ENCODE results near the gene CRB1.
A peak's percentile ranks its signal among the peaks of the same experiment; 100 is the strongest.

CRB1 gene

GRCh38 chr1:197351821-197352440, 83.9 kb downstream of the CRB1 start:
- FAIRE-seq: no peak

GRCh38 chr1:197355248-197355995, 87.4 kb downstream of the CRB1 start:
- FAIRE-seq: no peak

DNA sequence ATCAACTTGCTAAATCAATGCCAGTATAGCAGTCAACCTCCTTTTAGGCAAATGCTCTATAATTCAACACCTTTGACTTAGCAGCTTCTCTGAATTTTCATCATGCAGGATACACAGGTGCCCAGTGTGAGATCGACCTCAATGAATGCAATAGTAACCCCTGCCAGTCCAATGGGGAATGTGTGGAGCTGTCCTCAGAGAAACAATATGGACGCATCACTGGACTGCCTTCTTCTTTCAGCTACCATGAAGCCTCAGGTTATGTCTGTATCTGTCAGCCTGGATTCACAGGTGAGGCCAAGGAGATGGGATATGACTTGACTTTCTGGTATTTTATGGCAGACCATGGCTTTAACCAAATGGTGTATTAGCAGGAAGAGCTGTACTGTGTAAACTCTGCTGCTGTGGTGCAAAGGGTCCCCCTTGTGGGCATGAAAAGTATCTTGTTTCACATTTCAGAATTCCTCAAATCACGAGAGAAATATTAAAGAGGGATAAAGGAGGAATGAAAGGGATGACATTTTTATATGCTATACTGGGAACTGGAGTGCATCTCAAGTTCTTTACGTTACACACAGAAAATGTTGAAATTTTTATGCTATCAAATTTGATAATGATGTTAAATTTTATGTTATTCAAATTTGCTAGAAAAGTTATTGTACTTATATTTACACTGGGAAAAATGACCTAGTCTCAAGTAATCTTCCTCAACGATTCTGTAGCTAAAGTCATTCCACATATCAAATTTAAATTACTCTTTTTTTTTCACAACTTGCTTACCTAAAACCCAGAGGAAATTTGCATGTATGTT, 88.9 kb downstream of the CRB1 start:
- peak; percentile 91 for FAIRE-seq

GRCh38 chr1:197358959-197359358, 90.9 kb downstream of the CRB1 start:
- no peak for FAIRE-seq

- FAIRE-seq: no peak
Measured at GRCh38 chr1:197360068-197360467, 92.0 kb downstream of the CRB1 start.

GRCh38 chr1:197362871-197363270, 94.8 kb downstream of the CRB1 start:
- FAIRE-seq: no peak

DNA sequence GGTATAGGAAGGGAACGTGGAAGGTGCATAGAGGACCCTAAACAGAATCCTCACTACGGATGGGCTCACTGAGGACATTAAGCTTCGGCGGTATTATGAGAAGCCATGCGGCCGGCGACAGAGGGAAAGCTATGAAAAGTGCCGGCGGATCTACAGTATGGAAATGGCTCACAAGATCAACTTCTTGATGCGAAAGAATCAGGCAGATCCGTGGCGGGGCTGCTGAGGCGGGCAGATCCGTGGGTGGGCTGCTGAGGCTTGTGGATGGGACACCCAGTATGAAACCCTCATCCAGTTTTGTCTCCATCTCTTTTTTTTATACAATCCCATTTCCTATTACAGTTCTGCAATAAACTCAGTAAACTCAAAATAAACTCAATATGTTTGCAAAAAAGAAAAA, 95.8 kb downstream of the CRB1 start:
- no peak for FAIRE-seq

DNA sequence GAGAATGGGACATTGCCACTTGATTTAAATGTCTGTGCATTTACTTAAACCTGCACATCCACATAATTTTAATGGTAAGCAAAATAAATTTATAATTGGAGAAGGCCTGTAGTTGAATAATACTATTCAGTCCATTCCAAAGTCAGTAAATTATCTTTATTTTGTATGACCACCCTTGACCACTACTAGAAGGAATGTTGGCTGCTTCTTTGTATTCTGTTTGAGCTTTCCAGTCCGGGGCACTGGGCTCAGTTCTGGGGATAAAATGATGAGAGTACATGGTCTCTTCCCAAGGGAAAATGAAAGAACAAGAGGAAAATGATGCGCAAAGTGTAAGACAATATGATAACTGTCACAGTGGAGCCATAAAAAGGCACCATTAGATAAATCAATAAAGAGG, 98.9 kb downstream of the CRB1 start:
- FAIRE-seq: no peak

- no peak for FAIRE-seq
Measured at GRCh38 chr1:197367627-197368026, 99.6 kb downstream of the CRB1 start.

- FAIRE-seq: no peak
Measured at GRCh38 chr1:197374428-197374827, 106.4 kb downstream of the CRB1 start.

DNA sequence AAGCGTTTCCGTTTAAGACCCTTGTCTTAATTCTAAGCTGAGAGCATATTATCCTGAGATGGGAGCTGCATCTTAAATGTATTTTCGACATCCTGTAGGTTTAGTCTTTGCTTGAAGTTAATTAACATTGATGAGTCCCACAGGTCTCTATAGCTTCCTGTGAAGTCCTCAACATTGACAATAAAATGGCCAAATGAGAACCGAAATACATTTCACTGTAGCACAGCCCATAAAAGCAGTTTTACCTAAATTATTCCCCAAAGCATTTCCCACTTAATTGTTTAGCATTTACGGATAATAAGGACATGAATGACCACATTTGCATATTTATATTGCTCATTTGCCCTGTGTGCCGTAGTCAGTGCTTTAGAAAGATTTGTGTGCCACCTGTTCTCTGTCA, 116.4 kb downstream of the CRB1 start:
- no peak for FAIRE-seq

- FAIRE-seq: no peak
Measured at GRCh38 chr1:197388801-197389200, 120.7 kb downstream of the CRB1 start.

- no peak for FAIRE-seq
Measured at GRCh38 chr1:197390856-197391255, 122.8 kb downstream of the CRB1 start.

- FAIRE-seq: no peak
Measured at GRCh38 chr1:197391303-197392226, 123.5 kb downstream of the CRB1 start.

DNA sequence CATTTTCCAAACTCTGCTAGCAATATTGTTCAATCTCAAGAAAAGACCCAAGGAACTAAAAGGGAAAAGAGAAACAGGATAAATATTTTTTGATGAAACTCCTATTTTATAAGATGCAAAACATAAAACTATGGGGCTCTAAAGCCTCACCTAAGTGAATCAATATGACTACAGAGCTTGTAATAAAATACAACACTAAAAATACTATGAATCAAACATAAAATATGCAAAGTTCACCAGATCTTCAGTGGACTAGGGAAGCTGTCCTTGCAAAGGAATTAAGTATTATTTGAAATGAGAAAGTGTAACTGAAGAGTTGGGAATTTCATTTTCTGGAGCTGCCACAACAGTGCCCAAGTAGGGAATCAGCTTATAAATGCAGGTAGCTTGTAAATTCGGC, 124.5 kb downstream of the CRB1 start:
- FAIRE-seq: no peak

- FAIRE-seq: no peak
Measured at GRCh38 chr1:197393105-197393504, 125.1 kb downstream of the CRB1 start.

DNA sequence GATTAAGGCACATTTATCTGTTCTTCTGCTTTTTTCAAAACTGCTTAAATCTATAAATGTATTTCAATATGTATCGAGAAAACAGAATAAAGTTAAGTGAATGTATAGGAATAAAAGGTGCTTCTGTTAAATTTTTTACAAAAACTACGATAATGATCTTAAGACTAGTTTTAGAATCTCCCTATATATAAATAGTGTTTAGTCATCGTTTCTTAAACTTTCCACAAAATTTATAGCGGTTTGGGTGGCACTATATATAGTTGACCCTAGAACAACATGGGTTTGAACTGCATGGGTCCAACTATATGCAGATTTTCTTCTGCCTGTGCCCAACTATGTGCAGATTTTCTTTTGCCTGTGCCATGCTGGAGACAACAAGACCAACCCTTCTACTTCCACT, 125.7 kb downstream of the CRB1 start:
- FAIRE-seq: peak; percentile 65

DNA sequence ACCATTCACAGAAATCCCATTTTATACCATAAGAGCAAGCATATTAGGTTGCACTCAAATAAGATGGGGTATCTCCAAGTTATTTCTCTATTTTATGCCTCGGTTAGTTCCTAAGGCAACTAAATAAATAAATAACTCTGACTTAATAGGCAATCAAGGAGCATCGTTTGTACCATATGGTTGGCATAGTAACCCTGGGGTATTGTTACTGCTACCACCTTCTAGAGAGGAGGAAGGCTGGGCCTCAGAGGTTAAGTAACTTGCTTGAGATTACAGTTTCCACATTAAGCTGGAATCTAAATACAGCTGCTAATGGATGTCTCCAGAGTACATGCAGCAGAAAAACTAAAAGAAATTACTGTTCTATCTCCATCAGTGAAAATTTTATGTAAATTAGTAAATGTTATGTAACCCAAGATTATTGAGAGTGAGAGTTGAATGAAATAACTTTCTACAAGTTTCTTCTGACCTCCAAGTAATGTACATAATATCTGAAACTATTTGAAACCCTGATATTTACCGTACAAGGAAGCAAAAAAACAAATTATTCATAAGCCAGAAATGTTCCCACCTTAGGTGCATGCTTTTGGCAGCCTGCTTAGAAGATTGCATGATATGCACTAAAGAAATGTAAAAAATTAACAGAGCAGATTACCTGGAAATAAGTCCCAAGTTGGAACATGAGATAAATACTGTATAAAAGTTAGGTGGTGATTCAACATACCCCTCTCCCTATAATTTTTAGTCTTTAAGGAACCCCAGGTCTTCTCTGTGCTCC, 127.0 kb downstream of the CRB1 start:
- no peak for FAIRE-seq

DNA sequence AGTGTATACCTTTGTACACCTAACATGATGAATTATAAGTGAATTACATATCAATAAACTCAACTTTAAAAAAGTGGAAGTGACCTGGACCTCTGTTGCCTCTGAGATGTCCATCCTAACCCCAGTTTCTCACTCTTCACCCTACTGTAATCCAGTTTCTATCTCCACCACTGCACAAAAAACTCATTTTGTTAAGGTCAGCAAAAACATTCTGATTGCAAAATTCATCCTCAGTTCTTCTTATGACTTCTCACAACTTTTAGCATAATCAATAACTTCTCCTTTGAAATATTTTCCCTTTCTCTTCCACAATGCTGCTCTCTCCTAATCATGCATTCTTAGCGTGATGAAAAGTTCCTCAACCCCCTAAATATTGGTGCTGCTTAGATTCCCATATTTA, 129.8 kb downstream of the CRB1 start:
- FAIRE-seq: no peak

GRCh38 chr1:197399755-197400521, 131.9 kb downstream of the CRB1 start:
- peak; percentile 81 for FAIRE-seq

DNA sequence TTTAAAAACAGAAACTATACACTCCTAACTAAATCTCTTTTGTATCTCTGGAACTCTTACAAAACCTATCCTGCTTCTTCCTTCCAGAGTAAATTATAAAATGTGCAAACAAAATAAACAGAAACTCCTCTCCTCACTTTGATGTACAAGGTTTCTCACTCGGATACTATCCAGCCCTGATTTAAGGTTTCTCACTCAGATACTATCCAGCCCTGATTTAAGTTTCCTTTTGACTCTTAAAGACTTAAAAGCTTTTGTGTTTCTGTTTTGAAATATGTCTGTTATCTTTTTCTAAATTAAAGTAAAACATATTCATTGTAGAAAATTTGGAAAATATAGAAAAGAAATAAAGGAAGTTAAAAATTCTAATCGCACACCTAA, 132.5 kb downstream of the CRB1 start:
- peak; percentile 64 for FAIRE-seq

Data from TTC549 (cell line).